Esophagus squamous epithelium (tissue), 4 donors: ENCODE data around the gene NAA16.

ENCODE experiments used
- CTCF ChIP-seq, 6 experiments: fragments of 450-650 bp in 4 of 6; fragments of 200-600 bp in 2 of 6; sonication (generic) in 2 of 6; IDR thresholded peaks; one replicate each; pipeline ENCODE4 v1.5.1; 2016 to 2019; ENCODE audit warnings: antibody characterized with exemption in 6 of 6, mild to moderate bottlenecking in 4 of 6, moderate library complexity in 4 of 6
- POLR2A ChIP-seq, 4 donors: fragments of 450-650 bp; IDR thresholded peaks; one replicate each; pipeline ENCODE4 v1.6.1; 2017; ENCODE audit warnings: antibody characterized with exemption in 4 of 4, mild to moderate bottlenecking in 4 of 4, moderate library complexity in 3 of 4

- TF ChIP-seq CTCF (IDR thresholded peaks at IDR 0.05) (no peak), POLR2A (IDR thresholded peaks at IDR 0.05) (no peak)
These were observed 6.2 kb downstream of the NAA16 start for GRCh38 chr13:41317243-41317642.
